HG02678 (cell line): Measurements from ENCODE around the gene DNAJC11.

Experiments used
- ATAC-seq: cut with Tn5 transposase; IDR thresholded peaks from one replicate; pipeline ENCODE4 v1.9.1; 2021; ENCODE audit warnings: mild to moderate bottlenecking, moderate library complexity; ENCODE audit not compliant: unreplicated experiment

Gene DNAJC11

GRCh38 chr1:6627031-6627430 lies 74.6 kb downstream of the DNAJC11 start:
- ATAC-seq: no peak

DNA sequence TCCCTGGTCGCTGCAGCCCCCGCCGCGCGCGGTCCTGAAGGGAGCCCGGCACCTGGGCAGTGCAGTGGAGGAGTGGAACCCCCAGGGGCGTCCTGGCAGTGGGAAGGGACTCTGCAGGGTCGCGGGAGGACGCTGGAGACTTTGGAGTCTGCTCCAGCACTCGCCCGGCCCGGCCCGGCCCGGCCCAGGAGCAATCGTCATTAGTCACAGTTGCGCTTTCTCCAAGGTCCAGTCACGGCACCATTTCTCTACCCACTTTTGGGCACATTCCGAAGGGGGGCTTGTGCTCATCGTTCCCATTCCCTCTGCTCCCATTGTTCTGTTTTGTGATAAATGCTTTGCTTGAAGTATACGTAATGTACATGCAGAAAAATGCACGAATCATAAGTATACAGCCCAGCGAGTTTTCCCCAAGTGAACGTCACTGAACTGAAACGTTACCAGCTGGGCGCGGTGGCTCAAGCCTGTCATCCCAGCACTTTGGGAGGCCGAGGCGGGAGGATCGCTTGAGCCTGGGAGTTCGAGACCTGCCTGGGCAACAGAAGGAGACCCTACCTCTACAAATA lies 75.9 kb downstream of the DNAJC11 start:
- peak; percentile 22 for ATAC-seq

- ATAC-seq: peak; percentile 85
These were observed 76.7 kb downstream of the DNAJC11 start, which contains the start of gene THAP3 for GRCh38 chr1:6624710-6625583. TSS of gene THAP3 (plus strand) at chr1:6624868. CDS start at chr1:6625219, 351 bp downstream.

GRCh38 chr1:6623269-6623965 lies 78.2 kb downstream of the DNAJC11 start:
- ATAC-seq: no peak

GRCh38 chr1:6622396-6623152 lies 79.0 kb downstream of the DNAJC11 start:
- ATAC-seq: no peak

DNA sequence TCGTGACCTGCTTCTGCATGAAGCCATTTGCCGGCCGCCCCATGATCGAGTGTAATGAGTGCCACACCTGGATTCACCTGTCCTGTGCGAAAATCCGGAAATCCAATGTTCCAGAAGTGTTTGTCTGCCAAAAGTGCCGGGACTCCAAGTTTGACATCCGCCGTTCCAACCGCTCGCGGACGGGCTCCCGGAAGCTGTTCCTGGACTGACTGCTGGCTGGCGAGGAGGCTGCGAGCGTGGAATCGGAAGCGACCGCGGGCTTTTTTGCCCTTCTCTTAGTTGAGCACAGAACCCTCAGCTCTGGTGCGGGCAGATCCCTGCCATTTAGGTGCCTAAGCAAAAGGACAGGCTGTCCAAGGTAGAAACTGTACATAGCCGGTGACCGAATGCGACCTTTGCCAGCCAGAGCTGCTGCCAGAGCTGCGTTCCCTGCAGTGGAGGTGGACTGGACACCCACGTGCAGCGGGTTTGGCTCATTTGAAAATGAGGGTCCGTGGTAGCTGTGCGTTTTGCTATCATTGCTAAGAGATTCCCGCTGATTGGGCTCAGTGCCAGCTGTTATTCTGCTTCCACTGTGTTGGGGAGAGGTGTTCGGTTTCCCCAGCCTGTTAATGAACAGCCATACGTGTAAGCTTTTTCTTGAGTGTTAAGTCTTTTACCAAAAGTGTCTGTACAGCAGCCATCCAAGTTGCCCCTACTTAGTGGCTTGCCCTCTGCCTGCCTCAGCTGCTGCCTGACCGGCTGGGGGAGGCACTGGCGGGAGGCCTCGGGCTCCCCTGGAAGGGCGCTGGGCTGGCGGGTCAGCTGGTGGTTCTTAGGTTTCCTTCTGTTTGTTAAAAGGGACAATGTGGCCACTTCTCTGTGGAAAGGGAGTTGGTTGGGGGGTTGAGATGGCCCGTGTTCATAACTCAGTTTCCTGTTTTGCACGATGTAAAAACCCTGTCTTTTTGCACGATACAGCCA lies 79.9 kb downstream of the DNAJC11 start:
- no peak for ATAC-seq

- no peak for ATAC-seq
These were observed 82.6 kb downstream of the DNAJC11 start for GRCh38 chr1:6619045-6619444.

DNA sequence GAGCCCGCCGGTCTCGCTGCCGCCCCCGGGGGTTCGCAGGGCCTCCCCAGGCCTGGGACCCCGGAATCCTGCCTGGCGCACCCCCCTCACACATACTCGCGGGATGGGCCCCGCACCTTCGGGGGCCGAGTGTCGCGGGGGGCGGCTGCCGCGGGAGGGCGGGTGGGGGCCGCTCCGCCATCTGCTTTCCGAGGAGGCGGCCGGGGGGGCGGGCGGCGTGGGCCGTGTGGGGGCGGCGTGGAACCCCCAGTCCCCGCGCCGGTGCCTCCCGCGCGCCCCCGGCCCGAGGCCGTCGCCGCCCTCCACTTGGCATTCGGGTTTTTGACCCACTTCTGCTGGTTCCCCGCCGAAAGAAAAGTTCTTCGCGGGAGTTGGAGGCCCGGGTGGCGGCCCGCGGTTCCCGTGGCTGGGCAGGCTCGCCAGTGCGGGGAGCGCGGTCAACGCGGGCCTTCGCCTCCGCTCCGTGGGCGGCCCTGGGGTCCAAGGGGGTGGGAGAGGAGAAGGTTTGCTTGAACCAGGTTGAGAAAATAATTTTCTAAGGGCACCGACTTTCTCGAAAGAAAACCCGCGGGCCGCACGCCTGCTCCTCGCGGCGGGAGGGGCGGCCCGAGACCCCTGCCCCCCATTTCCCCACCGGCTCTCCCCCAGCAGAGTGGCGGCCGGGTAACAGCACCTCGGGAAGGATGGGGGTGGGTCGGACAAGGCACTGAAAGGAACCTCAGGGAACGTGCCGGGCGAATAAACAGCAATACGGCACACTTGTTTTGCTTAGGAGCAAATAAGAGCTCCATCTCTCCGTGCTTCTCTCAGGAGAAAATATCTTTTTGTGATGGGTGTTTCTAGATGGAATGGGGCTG lies 86.5 kb downstream of the DNAJC11 start:
- no peak for ATAC-seq

DNA sequence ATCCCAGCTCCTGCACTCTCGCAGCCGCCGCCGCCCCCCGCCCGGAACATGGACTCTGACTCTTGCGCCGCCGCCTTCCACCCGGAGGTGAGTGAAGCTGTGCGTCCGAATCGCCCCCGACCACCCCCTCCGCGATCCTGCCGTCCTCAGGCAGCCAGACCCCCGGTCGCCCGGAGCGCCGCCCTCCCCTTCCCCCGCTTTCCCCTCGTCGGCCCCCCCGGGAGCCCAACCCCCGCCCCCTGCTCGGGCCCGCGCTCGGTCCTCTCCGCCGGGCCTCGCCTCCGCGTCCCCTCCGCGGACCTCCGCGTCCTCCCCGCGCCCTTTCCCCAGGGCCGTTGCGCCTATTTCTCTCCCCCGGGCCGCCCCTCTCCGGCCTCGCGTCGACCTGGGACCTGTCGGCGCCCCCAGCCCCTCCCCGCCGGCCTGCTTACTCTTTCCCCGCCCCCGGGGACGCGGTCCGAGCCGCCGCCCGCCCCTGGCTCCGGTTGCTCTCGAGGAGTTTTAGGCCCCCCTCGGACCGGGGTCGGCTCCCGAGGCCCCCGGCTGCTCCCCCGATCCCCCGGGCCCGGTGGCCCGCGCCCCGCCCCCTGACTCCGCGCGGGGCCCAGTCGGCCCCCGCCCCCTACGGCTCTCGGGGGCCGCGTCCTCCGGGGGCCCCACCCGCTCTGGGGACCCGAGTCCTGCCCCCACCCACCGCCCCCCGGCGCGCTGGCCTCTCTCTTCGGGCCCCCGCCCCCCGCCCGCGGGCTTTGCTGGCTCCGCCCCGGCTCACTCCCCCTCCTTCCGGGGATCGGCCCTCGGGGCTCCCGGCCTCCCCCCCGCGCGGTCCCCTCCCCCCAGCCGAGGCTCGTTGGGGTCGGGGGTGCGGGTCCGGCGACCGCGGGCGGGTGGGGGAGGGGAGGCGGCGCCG lies 87.3 kb downstream of the DNAJC11 start:
- no peak for ATAC-seq

DNA sequence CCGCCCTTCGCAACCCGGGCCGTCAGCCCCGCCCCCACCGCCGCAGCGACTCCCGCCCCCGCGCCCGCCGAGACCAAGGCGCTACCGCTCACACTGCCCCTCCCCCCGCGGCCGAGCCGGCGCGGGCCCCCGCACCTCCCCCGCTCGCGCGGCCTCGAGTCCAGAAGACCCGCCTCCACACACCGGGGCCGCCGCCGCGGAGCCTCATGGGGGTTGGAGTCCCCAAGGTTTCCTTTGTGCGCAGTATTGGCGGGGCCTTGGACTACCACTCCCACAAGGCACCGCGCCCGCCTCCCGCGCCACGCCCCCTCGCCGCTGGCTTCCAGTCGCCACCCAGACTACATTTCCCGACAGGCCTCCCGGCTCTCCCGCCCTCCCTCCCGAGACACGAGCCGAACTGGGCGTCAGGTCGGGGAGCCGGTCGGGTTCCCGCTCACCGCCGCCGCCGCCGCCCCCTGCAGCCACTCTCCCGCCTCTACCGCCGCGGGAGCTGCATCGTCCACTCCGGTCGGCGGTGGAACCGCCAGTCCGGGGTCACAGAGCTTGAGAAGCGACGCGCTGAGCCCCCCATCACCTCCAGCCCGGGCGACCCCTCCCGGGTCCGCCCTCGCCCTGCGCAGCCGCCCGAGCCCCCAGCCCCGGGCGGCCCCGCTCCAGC lies 88.1 kb downstream of the DNAJC11 start, which contains the start of gene PHF13:
TSS of gene PHF13 (plus strand) at position 371 of the 658 bp plus-strand sequence. CDS start 336 bp downstream, outside the sequence.
- peak; percentile 94 for ATAC-seq

DNA sequence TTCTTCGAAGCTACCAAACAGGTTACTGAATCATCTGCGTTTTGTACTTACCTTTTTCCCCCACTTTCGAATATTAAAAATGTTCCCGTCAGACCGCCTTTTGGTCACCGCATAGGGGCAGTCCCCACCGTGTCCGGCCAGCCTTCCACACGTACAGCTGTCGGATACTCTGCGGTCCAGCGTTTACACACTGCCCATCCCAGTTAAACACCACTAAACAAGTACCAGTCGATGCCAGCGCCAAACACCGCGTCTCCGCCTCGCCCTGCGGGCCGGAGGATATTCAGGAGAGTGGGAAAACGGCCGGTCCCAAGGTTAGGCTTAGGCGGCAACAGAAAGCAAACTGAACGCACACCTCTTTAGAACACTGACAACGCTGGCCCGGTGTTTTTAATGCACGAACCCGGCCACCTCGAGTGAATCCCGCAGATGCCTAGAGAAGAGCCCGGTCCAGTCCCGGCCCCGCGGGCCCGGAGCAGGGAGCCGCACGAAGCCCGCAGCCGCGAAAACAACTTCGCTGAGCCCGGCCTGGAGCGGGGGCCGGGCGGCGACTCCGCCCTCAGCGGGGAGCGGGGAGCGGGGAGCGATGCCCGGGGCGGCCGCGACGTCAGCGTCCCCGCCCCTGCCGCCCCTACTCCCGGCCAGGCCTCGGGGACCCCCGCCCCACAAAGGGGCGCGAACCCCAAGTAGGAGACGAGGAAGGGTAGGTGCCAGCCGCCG lies 88.8 kb downstream of the DNAJC11 start:
- ATAC-seq: peak; percentile 31

DNA sequence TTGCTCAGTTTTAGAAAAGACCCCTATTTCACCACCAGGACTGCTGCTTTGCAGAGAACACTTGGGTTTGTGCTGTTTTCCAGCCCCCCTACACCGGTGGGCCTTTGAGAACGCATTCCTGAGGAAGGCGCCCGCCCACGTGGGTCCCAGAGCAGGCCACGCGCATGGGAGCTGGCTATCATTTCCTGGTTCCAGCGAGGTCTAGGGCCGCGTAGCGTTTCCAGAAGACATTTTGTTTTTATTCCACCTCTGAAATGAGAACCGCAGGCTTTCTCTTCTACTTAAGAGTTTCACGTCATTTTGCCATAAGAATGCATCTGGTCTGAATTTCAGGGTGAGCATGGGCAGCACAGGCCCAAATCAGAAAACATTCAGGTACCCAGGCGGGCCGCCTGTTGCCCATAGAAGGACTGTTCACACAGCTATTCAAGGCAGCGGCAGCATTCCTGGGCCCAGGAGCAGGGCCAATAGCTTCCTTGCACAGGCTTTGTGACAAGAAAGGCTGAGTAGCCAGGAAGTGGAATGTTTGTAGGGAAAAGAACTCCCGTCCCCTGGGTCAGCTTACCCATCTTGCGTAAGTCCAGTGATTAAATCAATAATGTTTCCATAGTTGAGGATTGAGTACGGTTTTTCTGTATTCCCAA lies 97.6 kb downstream of the DNAJC11 start:
- ATAC-seq: no peak

GRCh38 chr1:6603238-6603914 lies 98.2 kb downstream of the DNAJC11 start:
- peak; percentile 14 for ATAC-seq

GRCh38 chr1:6602669-6603237 lies 98.9 kb downstream of the DNAJC11 start, which contains the start of gene KLHL21:
TSS of gene KLHL21 (minus strand) at chr1:6602869. CDS start at chr1:6602817, 52 bp downstream.
- peak; percentile 62 for ATAC-seq
